Testis (tissue), 2 donors: ENCODE data around the gene SPTA1.

Experiments
- POLR2A ChIP-seq: fragments of 450-650 bp; IDR thresholded peaks from one replicate; pipeline ENCODE4 v1.6.1; 2017; ENCODE audit warnings: antibody characterized with exemption, mild to moderate bottlenecking, moderate library complexity
- TF ChIP-seq, protein P1 (sequence below), 3 experiments: fragments of 450-650 bp in 2 of 3; fragments of 200-600 bp in 1 of 3; sonication (generic) in 1 of 3; IDR thresholded peaks; one replicate each; pipeline ENCODE4 v1.5.1; 2016 to 2019; ENCODE audit warnings: antibody characterized with exemption in 3 of 3, mild to moderate bottlenecking in 2 of 3, moderate library complexity in 1 of 3

DNA sequence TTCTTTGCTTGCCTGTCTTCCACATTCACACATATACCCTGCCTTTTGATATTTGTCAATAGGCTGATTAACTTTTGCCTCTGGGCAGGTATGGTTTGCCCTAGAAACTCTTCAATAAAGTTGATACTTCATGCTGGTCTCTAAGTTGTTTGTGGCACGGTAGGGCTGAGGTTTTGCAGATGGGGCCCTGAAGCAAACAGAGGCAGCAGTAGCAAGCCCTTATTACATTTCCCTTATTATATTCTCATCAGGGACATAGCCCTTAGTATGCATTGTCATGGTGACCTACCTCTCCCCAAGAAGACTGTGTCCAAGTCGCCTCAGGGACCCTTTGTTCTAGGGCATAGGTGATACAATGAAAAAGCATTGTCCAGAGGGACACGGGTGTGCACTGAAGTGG, 116.0 kb downstream of the SPTA1 start, which contains the start of gene OR6P1:
- TF ChIP-seq POLR2A: no peak
- TF ChIP-seq, protein P1, sequence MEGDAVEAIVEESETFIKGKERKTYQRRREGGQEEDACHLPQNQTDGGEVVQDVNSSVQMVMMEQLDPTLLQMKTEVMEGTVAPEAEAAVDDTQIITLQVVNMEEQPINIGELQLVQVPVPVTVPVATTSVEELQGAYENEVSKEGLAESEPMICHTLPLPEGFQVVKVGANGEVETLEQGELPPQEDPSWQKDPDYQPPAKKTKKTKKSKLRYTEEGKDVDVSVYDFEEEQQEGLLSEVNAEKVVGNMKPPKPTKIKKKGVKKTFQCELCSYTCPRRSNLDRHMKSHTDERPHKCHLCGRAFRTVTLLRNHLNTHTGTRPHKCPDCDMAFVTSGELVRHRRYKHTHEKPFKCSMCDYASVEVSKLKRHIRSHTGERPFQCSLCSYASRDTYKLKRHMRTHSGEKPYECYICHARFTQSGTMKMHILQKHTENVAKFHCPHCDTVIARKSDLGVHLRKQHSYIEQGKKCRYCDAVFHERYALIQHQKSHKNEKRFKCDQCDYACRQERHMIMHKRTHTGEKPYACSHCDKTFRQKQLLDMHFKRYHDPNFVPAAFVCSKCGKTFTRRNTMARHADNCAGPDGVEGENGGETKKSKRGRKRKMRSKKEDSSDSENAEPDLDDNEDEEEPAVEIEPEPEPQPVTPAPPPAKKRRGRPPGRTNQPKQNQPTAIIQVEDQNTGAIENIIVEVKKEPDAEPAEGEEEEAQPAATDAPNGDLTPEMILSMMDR (IDR thresholded peaks at IDR 0.05): no peak
